Keratinocyte (primary cell): Measurements from ENCODE around the gene EXOC4.

Source experiments
- EZH2 ChIP-seq: IDR thresholded peaks from one replicate; pipeline ENCODE4 v1.6.1; 2012; ENCODE audit warnings: inconsistent platforms, mild to moderate bottlenecking, low read length, moderate library complexity
- TF ChIP-seq, protein P1 (sequence below), 3 experiments: IDR thresholded peaks in 1 of 3; conservative IDR thresholded peaks in 1 of 3; optimal IDR thresholded peaks in 1 of 3; 2 replicates in 2 of 3; 3 replicates in 1 of 3; pipeline versions ENCODE3 to v1.5.1; 2011; ENCODE audit warnings: low read length in 3 of 3, mild to moderate bottlenecking in 3 of 3, moderate library complexity in 2 of 3, control low read depth in 1 of 3, inconsistent platforms in 1 of 3; ENCODE audit not compliant: insufficient read depth in 2 of 3; ENCODE audit errors: extremely low read depth in 1 of 3

DNA sequence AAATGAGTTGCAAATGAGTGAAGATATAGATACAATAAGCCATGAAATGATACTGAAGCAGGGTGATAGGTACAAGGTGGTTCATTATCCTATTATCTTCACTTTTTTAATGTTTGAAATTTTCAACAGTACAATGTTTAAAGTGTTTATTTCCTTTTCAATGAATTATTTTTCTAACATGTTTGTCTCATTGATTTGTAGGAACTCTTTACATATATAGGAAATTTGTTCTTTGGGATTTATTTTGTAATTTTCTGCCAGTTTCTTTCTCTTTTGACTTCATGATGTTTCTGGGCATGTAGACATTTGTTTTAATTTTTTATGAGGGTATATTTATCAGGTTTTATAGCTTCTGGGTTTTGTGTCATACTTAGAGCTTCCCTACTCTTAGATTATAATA, 108.9 kb downstream of the EXOC4 start:
- TF ChIP-seq, protein P1, sequence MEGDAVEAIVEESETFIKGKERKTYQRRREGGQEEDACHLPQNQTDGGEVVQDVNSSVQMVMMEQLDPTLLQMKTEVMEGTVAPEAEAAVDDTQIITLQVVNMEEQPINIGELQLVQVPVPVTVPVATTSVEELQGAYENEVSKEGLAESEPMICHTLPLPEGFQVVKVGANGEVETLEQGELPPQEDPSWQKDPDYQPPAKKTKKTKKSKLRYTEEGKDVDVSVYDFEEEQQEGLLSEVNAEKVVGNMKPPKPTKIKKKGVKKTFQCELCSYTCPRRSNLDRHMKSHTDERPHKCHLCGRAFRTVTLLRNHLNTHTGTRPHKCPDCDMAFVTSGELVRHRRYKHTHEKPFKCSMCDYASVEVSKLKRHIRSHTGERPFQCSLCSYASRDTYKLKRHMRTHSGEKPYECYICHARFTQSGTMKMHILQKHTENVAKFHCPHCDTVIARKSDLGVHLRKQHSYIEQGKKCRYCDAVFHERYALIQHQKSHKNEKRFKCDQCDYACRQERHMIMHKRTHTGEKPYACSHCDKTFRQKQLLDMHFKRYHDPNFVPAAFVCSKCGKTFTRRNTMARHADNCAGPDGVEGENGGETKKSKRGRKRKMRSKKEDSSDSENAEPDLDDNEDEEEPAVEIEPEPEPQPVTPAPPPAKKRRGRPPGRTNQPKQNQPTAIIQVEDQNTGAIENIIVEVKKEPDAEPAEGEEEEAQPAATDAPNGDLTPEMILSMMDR (optimal IDR thresholded peaks at IDR 0.05 in 1 of 3, IDR thresholded peaks at IDR 0.05 in 1 of 3, conservative IDR thresholded peaks at IDR 0.05 in 1 of 3; ENCODE audit: extremely low read depth in 1 of 3, insufficient read depth in 2 of 3, low read length in 3 of 3) = no peak
- no peak for TF ChIP-seq EZH2
